ENCODE measurements around the gene UCN3. TPM values are rescaled to one million over a fixed set of nuclear protein-coding genes. Genes with fewer than 3 reads are reported as not detected.

The UCN3 gene
- polyA plus RNA-seq, 1 of the 3 experiments (the other 2 are of a cell fraction): not detected

DNA sequence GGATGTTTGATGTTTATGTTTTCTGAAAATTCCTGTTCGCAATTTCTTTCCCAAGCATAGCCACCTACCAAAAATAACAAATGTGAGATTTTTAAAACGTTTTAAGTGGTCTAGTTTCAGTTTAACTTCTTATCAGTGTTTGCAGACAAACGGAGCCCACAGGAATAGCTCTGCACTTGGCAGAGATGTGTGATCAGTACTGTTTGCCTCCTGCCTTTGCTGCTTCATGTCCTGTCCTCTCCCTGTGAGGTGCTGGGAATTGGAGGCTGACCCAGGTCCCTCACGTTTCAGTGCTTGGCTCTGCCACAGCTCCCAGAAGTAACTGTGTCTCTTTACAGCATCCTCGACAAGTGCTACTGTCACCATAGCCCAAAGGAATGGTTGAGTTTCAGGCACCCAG is 1.2 kb downstream of the UCN3 start:
- no peak for DNase-seq

DNA sequence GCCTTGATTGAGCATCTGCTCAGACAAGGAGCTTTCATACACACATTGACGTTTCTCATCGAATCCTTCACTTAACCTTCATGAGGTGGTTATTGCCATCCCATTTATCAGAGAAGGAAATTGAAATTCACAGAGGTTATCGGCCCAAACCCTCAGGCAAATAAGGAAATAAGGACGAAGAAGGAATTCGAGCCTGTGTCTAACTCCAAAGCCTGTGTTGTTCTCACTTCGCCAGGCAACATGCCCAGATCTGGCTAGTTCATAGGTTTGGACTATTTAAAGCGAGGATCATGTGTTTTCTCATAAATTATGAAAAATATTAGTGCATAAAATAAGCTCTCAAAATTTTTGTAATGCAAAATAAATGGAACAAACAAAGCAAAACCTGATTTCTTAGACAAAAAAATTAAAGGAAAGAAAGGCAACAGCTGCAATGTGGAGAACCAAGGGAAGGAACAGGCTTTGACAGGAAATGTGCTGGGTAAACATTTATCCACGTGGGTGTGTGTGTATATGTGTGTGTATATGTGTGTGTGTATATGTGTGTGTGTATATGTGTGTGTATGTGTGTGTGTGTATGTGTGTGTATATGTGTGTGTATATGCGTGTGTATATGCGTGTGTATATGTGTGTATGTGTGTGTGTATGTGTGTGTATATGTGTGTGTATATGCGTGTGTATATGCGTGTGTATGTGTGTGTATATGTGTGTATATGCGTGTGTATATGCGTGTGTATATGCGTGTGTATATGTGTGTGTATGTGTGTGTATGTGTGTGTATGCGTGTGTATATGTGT is 4.8 kb downstream of the UCN3 start:
- ChIA-PET CTCF (interaction anchor here (0.8 kb wide), 1 partner anchor 73 kb away, joined by 3 read pairs; no protein-coding TSS in a partner anchor), POLR2A (no interaction called here)
- TF ChIP-seq, protein P1, sequence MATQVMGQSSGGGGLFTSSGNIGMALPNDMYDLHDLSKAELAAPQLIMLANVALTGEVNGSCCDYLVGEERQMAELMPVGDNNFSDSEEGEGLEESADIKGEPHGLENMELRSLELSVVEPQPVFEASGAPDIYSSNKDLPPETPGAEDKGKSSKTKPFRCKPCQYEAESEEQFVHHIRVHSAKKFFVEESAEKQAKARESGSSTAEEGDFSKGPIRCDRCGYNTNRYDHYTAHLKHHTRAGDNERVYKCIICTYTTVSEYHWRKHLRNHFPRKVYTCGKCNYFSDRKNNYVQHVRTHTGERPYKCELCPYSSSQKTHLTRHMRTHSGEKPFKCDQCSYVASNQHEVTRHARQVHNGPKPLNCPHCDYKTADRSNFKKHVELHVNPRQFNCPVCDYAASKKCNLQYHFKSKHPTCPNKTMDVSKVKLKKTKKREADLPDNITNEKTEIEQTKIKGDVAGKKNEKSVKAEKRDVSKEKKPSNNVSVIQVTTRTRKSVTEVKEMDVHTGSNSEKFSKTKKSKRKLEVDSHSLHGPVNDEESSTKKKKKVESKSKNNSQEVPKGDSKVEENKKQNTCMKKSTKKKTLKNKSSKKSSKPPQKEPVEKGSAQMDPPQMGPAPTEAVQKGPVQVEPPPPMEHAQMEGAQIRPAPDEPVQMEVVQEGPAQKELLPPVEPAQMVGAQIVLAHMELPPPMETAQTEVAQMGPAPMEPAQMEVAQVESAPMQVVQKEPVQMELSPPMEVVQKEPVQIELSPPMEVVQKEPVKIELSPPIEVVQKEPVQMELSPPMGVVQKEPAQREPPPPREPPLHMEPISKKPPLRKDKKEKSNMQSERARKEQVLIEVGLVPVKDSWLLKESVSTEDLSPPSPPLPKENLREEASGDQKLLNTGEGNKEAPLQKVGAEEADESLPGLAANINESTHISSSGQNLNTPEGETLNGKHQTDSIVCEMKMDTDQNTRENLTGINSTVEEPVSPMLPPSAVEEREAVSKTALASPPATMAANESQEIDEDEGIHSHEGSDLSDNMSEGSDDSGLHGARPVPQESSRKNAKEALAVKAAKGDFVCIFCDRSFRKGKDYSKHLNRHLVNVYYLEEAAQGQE (IDR thresholded peaks at IDR 0.05; ENCODE audit: low read depth, low read length): no peak
- TF ChIP-seq USF1 (IDR thresholded peaks at IDR 0.05; ENCODE audit: borderline replicate concordance, low read depth) (no peak), FOXJ3 (CRISPR knock-in tag; IDR thresholded peaks at IDR 0.05) (no peak), SMC3 (IDR thresholded peaks at IDR 0.05; ENCODE audit: low read depth, low read length) (no peak), SIN3A (IDR thresholded peaks at IDR 0.05; ENCODE audit: borderline replicate concordance, low read depth, low read length) (no peak), ZBTB33 (IDR thresholded peaks at IDR 0.05; ENCODE audit: borderline replicate concordance, low read depth) (no peak), YY1 (IDR thresholded peaks at IDR 0.05; ENCODE audit: low read depth) (no peak)

More for the DNA sequence above, 1.2 kb downstream of the UCN3 start:
- H3K4me2 ChIP-seq: 0 out of 2 replicates have a peak overlapping the region, but pooled peaks have one; percentile 8
- no peaks in the 10 kb centered on the region for H3K9me2 ChIP-seq
- TF ChIP-seq TCF12 (IDR thresholded peaks at IDR 0.05) (no peak), RCOR1 (IDR thresholded peaks at IDR 0.05; ENCODE audit: low read length) (no peak), RFX5 (IDR thresholded peaks at IDR 0.05; ENCODE audit: low read length) (no peak), YY1 (IDR thresholded peaks at IDR 0.05; ENCODE audit: low read depth) (no peak), MXI1 (IDR thresholded peaks at IDR 0.05; ENCODE audit: low read depth, low read length) (no peak), POLR2AphosphoS5 (IDR thresholded peaks at IDR 0.05; ENCODE audit: low read depth, low read length) (no peak), NRF1 (IDR thresholded peaks at IDR 0.05; ENCODE audit: low read depth, low read length) (no peak), ELF1 (IDR thresholded peaks at IDR 0.05) (no peak), SIN3A (IDR thresholded peaks at IDR 0.05; ENCODE audit: borderline replicate concordance, low read depth, low read length) (no peak)
- TF ChIP-seq, protein P1 (IDR thresholded peaks at IDR 0.05; ENCODE audit: low read depth, low read length): no peak
- peaks cover 17% of the 10 kb centered on the region for H3F3A ChIP-seq (replicated peaks; ENCODE audit: insufficient read depth)
- no peak overlapping the region for H3K9ac ChIP-seq
- no peaks in the 10 kb centered on the region for H3K79me2 ChIP-seq (ENCODE audit: insufficient read depth)
- H3K27ac ChIP-seq (ENCODE audit: low read depth in 2 of 2, low read length in 1 of 2): no peak overlapping the region
- ChIA-PET POLR2A (no interaction called here), CTCF (interaction anchor here (1.3 kb wide), 1 partner anchor 551 kb away, joined by 3 read pairs; no protein-coding TSS in a partner anchor)
- WGBS (ENCODE audit: low lambda C conversion rate): 10% methylated on average over 5 of the region's 5 CpGs
- H4K20me1 ChIP-seq (ENCODE audit: insufficient read depth): no peaks in the 10 kb centered on the region
- no peak overlapping the region for H3K4me3 ChIP-seq (ENCODE audit: low read depth in 2 of 2, low read length in 1 of 2)
- no peaks in the 10 kb centered on the region for H3K9me3 ChIP-seq
- peaks cover 0 to 4% of the 10 kb centered on the region in 2 experiments; a peak in 1 of 4 replicates for H3K4me1 ChIP-seq (ENCODE audit: control insufficient read depth in 1 of 2, insufficient read depth in 2 of 2, low read depth in 1 of 2, low read length in 1 of 2)
- H3K27me3 ChIP-seq (ENCODE audit: insufficient read depth): peaks cover 57% of the 10 kb centered on the region
- no peaks in the 10 kb centered on the region for H3K36me3 ChIP-seq (replicated peaks in 1 of 2; ENCODE audit: control insufficient read depth in 1 of 2, insufficient read depth in 2 of 2, low read length in 1 of 2)
- H2AFZ ChIP-seq (ENCODE audit: low read depth): no peak overlapping the region

More for the DNA sequence above, 4.8 kb downstream of the UCN3 start:
- H3K79me2 ChIP-seq (ENCODE audit: insufficient read depth): no peaks in the 10 kb centered on the region
- no peak for DNase-seq
- H3K9me3 ChIP-seq: no peaks in the 10 kb centered on the region
- H4K20me1 ChIP-seq (ENCODE audit: insufficient read depth): no peaks in the 10 kb centered on the region
- peaks cover 0 to 4% of the 10 kb centered on the region in 2 experiments; a peak in 1 of 4 replicates for H3K4me1 ChIP-seq (ENCODE audit: control insufficient read depth in 1 of 2, insufficient read depth in 2 of 2, low read depth in 1 of 2, low read length in 1 of 2)
- H3K27me3 ChIP-seq (ENCODE audit: insufficient read depth): peaks cover 41% of the 10 kb centered on the region; the same call in 1 of the 2 replicates
- H3K4me3 ChIP-seq (ENCODE audit: low read depth in 2 of 2, low read length in 1 of 2): no peak overlapping the region
- WGBS (ENCODE audit: low lambda C conversion rate): 57% methylated on average over 16 of the region's 16 CpGs
- no peak overlapping the region for H2AFZ ChIP-seq (ENCODE audit: low read depth)
- H3F3A ChIP-seq (replicated peaks; ENCODE audit: insufficient read depth): peaks cover 21% of the 10 kb centered on the region
- no peak overlapping the region for H3K9ac ChIP-seq
- H3K9me2 ChIP-seq: no peaks in the 10 kb centered on the region
- no peak overlapping the region for H3K27ac ChIP-seq (ENCODE audit: low read depth in 2 of 2, low read length in 1 of 2)
- H3K4me2 ChIP-seq: no peak overlapping the region
- no peaks in the 10 kb centered on the region for H3K36me3 ChIP-seq (replicated peaks in 1 of 2; ENCODE audit: control insufficient read depth in 1 of 2, insufficient read depth in 2 of 2, low read length in 1 of 2)

Measured in SK-N-SH (cell line).